Choroid plexus epithelial cell (primary cell): Measurements from ENCODE around the gene ITM2B.

ENCODE experiments used
- DNase-seq: peaks from one replicate; pipeline ENCODE4 v3.0.0-alpha.2; 2010; ENCODE audit warnings: low read depth
- H3K4me3 ChIP-seq: 2 replicates; pipeline ENCODE4 v1.5.1; 2011; ENCODE audit warnings: low read depth, mild to moderate bottlenecking, control low read depth, low read length, moderate library complexity
- TF ChIP-seq, protein P1 (sequence below): conservative IDR thresholded peaks from 2 replicates; pipeline ENCODE4 v1.5.1; 2011; ENCODE audit warnings: low read depth, mild to moderate bottlenecking, control low read depth, inconsistent platforms, low read length, moderate library complexity

Gene ITM2B

DNA sequence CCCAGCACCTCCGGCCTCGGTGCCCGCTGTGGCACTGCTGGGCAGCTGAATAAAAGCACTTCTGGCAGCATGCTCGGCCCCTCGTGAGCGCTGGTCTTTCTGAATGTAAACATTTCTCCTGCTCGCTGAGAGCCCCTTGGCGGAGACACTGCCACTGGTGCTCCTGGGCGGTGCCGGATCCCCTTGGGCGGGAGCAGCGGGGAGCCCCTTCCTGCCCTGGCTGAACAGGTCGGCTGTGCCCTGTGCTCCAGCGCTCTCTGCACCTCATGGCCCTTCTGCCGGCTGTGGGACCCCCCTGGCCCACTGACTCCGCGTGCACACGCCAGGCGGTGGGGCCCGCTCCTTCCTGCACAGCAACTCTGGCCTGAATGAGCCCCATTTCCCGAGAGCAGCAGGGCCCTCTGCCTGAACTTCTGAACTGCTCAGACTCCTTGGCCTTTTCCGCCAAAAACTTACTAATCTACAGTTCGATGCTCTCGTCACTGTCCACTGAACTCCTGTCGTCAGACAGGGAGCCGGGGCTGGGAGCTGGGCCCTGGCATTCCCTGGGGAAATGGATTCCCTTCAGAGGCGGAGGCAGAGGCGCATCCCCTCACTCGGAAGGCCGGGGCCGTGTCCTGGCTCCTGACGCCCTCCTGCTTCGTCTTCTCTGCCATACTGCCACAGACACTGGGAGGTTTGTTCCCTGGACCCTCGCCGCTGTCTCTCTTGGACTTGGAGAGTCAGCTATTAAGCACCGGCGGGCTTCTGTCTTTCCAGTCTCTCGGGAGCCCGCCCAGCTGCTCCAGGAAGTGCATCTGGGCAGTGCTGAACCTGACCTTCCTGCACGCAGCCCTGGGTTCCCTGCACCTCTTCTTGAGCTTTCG, 84.7 kb downstream of the ITM2B start:
- TF ChIP-seq, protein P1, sequence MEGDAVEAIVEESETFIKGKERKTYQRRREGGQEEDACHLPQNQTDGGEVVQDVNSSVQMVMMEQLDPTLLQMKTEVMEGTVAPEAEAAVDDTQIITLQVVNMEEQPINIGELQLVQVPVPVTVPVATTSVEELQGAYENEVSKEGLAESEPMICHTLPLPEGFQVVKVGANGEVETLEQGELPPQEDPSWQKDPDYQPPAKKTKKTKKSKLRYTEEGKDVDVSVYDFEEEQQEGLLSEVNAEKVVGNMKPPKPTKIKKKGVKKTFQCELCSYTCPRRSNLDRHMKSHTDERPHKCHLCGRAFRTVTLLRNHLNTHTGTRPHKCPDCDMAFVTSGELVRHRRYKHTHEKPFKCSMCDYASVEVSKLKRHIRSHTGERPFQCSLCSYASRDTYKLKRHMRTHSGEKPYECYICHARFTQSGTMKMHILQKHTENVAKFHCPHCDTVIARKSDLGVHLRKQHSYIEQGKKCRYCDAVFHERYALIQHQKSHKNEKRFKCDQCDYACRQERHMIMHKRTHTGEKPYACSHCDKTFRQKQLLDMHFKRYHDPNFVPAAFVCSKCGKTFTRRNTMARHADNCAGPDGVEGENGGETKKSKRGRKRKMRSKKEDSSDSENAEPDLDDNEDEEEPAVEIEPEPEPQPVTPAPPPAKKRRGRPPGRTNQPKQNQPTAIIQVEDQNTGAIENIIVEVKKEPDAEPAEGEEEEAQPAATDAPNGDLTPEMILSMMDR, result no peak
- no peak for DNase-seq
- no peak overlapping the region for H3K4me3 ChIP-seq

DNA sequence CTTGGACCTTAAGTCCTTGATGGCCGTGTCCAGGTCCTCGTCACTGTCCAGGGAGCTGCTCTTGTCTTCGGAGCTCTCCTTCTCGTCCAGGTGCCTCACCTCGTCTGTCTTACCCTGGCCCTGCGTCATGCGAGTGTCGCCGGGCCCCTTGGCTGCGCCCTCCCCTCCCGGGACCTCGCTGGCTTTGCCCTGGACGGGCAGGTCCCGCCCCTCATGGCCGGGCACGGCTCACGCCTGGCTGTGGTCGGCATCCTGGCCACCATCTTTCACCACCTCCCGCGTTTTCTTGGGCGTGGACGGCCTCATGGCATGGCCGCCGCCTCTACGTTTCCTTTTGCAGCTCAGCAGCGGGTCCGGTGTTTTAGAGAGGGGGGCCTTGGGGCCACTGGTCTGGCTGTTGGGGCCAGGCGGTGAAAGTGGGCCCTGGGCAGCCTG, 85.4 kb downstream of the ITM2B start:
- H3K4me3 ChIP-seq, result no peak overlapping the region
- DNase-seq, result no peak
- TF ChIP-seq, protein P1, result no peak

DNA sequence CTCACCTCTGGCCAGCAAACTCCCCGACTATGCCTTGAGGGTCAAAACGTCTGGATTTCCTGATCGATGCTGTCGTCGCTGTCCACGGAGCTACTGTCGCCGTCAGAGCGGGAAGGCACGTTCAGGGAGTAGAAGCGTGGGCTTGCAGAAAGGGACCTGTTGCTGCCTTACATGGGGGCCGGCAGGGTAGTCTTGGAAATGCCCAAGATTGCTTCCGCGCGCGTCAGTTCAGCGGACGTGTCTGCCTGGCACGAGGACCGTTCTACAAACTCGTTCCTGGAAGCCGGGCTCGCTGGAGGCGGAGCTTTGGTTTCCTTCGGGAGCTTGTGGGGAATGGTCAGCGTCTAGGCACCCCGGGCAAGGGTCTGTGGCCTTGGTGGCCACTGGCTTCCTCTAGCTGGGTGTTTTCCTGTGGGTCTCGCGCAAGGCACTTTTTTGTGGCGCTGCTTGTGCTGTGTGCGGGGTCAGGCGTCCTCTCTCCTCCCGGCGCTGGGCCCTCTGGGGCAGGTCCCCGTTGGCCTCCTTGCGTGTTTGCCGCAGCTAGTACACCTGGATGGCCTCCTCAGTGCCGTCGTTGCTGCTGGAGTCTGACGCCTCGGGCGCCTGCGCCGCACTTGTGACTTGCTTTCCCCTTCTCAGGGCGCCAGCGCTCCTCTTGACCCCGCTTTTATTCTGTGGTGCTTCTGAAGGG, 86.0 kb downstream of the ITM2B start:
- TF ChIP-seq, protein P1, result no peak
- no peak for DNase-seq
- no peak overlapping the region for H3K4me3 ChIP-seq
